GM13977 (cell line): ENCODE measurements around the gene CTTNBP2.

Experiments
- DNase-seq: peaks from one replicate; pipeline ENCODE4 v3.0.0; 2012; ENCODE audit warnings: low spot score
- in situ Hi-C: fragments of 300-500 bp; cut with MboI; formaldehyde crosslinking; loops from one replicate; pipeline ENCODE4 v1.12.0; 2022; ENCODE audit warnings: low sequenced_read_pairs, low pct_unique_long_range_greater_than_20kb, mixed read lengths, inconsistent platforms; ENCODE audit not compliant: unreplicated experiment
- TF ChIP-seq, protein P1 (sequence below): IDR thresholded peaks from 2 replicates; pipeline ENCODE4 v1.5.1; 2012; ENCODE audit warnings: mild to moderate bottlenecking, control low read depth; ENCODE audit not compliant: insufficient read depth; ENCODE audit errors: extremely low read depth, missing control alignments

CTTNBP2 gene

DNA sequence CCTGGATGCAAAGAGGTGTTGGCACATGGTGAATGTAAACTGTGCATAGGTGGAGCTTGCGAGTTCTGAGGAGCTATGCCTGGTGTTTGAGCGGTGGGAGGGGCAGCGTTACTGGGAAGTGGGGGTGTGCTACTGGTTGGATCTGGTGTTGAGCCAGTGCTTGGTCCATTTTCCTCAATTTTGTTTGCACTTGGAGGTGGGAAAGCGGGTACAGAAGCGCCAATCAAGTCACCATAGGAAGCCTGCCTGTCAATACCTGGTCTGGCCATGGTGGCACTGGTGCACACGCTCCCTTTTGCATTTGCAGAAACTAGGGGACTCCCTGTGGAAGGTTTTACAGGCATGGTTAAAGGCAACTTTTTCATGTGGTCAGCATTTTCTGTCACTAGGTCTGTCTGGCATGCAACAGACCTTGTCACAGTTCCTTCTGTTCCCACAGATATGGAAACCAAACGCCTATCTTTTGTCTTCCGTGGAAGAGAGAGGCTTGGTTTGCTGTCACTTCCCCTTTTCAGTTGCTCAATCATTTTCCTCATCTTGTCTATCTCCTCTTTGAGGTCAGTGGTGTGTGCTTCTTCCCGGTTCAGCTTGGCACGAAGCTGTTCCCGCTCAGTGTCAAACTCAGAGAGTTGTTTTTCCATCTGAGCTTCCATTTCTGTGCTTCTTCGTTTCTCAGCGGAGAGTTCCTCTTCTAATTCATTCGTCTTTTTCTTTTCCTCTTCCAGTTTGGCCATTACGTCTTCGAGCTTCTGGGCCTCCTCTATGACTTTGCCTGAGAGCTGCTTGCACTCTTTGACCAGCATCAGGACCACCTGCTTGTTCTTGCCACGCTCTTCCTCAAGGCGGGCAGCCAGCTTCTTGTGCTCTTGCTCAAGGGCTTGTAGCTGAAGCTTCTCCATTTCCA is 81.1 kb downstream of the CTTNBP2 start:
- in situ Hi-C loops: no loop called here
- TF ChIP-seq, protein P1, sequence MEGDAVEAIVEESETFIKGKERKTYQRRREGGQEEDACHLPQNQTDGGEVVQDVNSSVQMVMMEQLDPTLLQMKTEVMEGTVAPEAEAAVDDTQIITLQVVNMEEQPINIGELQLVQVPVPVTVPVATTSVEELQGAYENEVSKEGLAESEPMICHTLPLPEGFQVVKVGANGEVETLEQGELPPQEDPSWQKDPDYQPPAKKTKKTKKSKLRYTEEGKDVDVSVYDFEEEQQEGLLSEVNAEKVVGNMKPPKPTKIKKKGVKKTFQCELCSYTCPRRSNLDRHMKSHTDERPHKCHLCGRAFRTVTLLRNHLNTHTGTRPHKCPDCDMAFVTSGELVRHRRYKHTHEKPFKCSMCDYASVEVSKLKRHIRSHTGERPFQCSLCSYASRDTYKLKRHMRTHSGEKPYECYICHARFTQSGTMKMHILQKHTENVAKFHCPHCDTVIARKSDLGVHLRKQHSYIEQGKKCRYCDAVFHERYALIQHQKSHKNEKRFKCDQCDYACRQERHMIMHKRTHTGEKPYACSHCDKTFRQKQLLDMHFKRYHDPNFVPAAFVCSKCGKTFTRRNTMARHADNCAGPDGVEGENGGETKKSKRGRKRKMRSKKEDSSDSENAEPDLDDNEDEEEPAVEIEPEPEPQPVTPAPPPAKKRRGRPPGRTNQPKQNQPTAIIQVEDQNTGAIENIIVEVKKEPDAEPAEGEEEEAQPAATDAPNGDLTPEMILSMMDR: peak; percentile 13
- DNase-seq: peak; percentile 19

DNA sequence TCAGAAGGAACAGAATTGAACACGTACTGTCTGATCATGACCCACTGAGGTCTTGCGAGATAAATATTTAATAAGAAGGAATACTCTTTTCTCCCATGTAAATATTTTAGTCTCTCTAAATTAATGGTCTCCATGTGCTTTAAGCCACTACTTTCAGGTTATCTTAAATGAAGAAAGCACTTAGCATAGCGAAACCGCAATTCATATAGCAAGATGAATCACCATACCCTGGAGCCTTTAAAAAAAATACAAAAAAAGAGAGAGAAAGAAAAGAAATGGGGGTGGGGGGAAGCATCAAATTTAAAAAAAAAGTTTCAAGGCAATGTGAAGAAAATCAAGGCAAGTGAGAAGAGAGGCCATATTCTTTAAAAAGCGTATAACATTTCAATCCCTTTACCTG is 82.5 kb downstream of the CTTNBP2 start:
- no peak for DNase-seq
- TF ChIP-seq, protein P1: no peak
- in situ Hi-C loops: no loop called here

DNA sequence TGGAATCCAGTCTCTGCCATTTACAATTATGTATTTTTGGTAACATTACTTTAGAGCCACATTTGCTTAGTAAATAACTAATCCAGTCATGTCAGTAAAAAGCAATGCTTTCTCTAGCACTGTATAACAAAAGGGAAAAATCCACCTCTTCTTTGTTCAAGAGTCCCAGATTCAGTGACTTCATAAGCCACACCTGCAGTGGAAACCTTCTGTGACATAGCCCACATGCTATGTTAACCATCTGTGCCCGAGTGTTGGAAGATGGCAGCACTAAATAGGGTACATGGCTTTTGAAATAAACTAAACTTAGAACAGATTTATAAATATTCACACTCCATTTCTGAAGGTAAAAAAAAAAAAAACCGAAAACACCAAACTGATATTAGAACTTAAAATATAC is 83.0 kb downstream of the CTTNBP2 start:
- DNase-seq: no peak
- TF ChIP-seq, protein P1: no peak
- in situ Hi-C loops: no loop called here

DNA sequence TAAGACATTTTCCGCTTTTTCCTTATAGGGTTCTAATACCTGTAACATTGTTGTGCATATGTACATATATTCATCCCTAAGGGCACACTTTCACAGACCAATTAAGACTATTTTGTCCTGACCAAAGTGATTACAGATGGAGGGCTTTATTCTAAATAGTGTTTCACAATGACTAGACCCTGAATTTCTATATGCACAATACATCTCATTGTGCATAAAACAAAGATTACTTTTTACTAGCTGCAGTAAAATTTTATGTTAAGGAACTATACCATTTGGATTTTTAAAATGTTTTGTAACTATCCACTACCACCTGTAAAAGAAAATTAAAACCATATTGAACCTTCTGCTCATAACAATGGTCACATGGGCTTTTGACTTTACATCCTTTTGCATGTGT is 87.8 kb downstream of the CTTNBP2 start:
- DNase-seq: no peak
- in situ Hi-C loops: no loop called here
- TF ChIP-seq, protein P1: no peak

DNA sequence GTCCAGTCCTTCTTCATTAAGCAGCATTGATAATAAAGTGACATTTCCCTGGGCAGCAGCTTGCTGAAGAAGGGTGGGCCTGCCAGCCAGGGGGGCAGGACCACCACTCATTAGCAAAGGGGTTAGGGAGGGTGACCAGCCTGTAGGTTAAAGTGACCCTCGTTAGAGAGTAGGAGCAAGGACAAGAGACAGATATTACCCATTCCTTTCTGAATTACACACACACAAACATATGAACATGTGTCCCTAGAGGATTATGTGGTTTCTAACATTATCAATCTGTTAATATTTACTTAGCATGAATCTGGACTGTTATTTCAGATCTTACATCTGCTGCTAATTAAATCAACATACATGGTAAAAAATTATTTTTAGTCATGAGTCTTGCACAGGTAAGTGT is 88.9 kb downstream of the CTTNBP2 start:
- no peak for DNase-seq
- in situ Hi-C loops: no loop called here
- TF ChIP-seq, protein P1: no peak

DNA sequence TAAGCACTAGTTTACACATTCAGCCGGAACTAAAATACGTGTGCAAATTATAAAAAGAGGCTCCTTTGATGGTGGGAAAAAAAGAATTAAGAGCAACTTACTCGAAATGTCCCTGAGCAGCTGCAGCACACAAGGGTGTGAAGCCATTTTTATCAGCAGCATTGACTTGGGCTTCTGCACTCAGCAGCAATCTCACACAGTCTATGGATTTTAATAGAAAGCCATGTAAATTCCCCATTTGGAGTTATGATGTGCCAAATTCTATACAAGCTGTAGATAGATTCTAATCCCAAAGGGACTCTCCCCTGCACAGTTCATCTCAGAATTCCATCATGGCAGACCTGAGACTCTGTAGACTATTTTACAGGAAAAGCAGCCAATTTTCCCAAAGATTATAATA is 90.5 kb downstream of the CTTNBP2 start:
- DNase-seq: no peak
- TF ChIP-seq, protein P1: no peak
- in situ Hi-C loops: no loop called here
